Fibroblast of lung (primary cell): ENCODE measurements around the gene BMP6.

Experiments
- EZH2 ChIP-seq: IDR thresholded peaks from 2 replicates; pipeline ENCODE4 v1.5.1; 2012; ENCODE audit warnings: low read length, control low read depth, mild to moderate bottlenecking; ENCODE audit errors: missing control alignments
- TF ChIP-seq, protein P1 (sequence below), 2 donors: IDR thresholded peaks in 1 of 2; conservative IDR thresholded peaks in 1 of 2; 1 replicate in 1 of 2; 2 replicates in 1 of 2; pipeline ENCODE4 v1.5.1; 2011 to 2012; ENCODE audit warnings: low read length in 2 of 2, control low read depth in 1 of 2, inconsistent platforms in 1 of 2, low read depth in 1 of 2, mild to moderate bottlenecking in 1 of 2

DNA sequence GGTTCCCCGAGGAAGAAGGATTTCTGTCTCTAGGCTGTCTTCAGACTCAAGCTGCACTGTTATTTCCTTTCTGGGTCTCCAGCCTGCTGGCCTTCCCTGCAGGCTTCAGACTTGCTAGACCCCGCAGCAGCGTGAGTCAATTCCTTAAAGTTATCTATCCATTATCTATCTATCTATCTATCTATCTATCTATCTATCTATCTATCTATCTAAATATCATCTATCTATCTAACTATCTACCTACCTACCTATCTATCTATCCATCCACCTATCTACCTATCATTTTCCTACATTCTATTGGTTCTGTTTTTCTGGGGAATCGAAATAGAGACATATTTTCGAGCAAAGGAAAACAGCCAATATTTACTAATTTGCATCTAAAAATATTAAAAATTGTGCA is 48.7 kb upstream of the BMP6 start:
- TF ChIP-seq, protein P1, sequence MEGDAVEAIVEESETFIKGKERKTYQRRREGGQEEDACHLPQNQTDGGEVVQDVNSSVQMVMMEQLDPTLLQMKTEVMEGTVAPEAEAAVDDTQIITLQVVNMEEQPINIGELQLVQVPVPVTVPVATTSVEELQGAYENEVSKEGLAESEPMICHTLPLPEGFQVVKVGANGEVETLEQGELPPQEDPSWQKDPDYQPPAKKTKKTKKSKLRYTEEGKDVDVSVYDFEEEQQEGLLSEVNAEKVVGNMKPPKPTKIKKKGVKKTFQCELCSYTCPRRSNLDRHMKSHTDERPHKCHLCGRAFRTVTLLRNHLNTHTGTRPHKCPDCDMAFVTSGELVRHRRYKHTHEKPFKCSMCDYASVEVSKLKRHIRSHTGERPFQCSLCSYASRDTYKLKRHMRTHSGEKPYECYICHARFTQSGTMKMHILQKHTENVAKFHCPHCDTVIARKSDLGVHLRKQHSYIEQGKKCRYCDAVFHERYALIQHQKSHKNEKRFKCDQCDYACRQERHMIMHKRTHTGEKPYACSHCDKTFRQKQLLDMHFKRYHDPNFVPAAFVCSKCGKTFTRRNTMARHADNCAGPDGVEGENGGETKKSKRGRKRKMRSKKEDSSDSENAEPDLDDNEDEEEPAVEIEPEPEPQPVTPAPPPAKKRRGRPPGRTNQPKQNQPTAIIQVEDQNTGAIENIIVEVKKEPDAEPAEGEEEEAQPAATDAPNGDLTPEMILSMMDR (conservative IDR thresholded peaks at IDR 0.05 in 1 of 2, IDR thresholded peaks at IDR 0.05 in 1 of 2; ENCODE audit: low read depth in 1 of 2, low read length in 2 of 2), result no peak
- TF ChIP-seq EZH2, result no peak
